GM23248 (cell line): Measurements from ENCODE around the gene ASIC5.

Experiments used
- EZH2 ChIP-seq: fragments of 200-600 bp; sonication (generic); IDR thresholded peaks from 2 replicates; pipeline ENCODE4 v1.6.1; 2018; ENCODE audit warnings: antibody characterized with exemption, mild to moderate bottlenecking; ENCODE audit not compliant: insufficient read depth, poor library complexity, severe bottlenecking
- EZH2phosphoT487 ChIP-seq: fragments of 200-600 bp; sonication (generic); IDR thresholded peaks from 2 replicates; pipeline ENCODE4 v1.6.1; 2018; ENCODE audit warnings: antibody characterized with exemption, moderate library complexity, mild to moderate bottlenecking, low read depth; ENCODE audit not compliant: insufficient read depth

DNA sequence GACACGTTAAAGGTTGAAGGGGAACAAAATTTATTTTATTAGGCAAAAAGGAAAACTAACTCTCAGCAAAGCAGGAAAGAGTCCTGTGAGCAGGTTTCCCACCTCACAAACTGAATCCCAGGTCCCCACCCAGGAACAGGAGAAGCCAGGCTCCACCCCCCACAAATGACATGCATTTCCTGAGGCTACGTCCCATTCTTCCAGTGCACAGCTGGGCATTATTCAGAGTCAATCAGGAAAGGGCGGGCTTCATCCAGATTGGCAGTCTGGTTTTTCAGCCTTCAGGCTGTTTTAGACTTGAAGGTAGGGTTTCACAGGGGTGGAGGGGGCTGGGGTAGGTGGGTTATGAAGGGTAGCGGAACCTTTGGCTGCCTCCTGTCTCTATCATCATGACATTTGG is 11.9 kb upstream of the ASIC5 start:
- TF ChIP-seq EZH2 = no peak
- TF ChIP-seq EZH2phosphoT487 = no peak
